HG03045 (cell line): ENCODE measurements around the gene ABHD8.
"Not testable (repeated sequence)": the region's sequence is repeated elsewhere in the genome, so short reads cannot be mapped to it uniquely, and the experiment has no call there.

Experiments
- ATAC-seq: cut with Tn5 transposase; IDR thresholded peaks from one replicate; pipeline ENCODE4 v1.9.1; 2021; ENCODE audit warnings: mild to moderate bottlenecking, moderate library complexity; ENCODE audit not compliant: unreplicated experiment

Gene ABHD8

DNA sequence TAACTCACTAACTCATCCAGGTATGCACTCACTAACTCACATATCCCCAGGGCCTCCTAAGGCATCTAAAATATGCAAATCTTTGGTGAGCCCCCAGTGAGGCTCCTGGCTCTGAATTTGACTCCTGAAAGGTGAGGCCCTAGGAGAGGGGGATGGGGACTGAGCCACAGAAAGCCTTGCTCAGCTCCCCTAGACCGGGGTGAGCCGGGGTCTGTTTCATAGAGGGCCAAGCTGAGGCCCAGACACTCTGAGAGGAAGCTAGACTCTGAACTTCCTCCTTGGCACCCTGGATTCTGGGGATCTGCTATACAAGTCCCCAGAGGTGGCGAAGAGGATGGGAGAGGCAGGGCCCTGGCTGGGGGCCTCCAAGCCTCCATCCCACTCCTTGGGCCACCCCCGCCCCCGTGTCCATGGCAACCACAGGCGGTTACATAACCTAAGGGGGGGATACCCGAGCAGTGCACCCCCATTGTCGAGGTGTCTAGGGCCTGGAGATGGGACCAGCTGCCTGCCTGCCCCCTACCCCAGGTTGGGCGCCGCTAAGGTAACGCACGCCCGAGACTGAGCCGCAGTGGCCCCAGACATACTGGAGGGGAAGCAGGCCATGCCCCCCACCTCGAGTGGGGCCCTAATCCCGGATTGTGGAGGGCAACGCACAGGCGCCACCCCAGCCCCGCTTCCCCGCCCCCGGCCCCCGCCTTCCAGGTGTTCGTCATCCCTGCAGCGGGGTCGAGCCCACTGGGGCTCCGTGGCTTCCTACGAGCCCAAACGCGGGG lies 646 bp downstream of the ABHD8 start:
- ATAC-seq, result no peak

DNA sequence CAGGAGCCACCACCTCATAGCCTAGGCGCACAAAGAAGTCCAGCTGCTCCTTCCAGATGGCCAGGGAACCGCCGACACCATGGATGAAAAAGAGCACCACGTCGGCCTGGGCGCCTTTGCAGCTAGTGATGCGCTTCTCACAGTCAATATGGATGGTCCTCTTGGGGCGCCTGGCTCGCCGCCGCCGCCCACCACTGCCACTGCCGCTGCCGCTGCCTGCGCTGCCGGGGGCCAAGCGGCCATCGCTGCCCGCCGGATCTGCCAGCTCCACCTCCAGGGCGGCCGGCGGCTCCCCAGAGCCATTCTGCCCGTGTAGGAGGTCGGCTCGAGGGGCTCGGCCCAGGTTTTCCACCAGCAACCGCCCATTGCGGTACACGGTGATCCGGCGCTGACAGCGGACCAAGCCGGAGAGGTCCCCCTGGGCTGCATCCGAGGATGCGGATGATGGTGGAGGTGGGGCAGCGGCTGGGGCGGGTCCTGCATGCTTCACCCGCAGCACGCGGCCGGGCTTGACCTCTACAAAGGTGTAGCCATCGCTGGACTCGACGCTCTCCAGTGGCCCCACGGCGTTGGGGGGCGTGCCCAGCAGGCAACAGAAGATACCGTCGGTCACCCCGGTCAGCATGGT lies 2.1 kb downstream of the ABHD8 start:
- ATAC-seq, result no peak

DNA sequence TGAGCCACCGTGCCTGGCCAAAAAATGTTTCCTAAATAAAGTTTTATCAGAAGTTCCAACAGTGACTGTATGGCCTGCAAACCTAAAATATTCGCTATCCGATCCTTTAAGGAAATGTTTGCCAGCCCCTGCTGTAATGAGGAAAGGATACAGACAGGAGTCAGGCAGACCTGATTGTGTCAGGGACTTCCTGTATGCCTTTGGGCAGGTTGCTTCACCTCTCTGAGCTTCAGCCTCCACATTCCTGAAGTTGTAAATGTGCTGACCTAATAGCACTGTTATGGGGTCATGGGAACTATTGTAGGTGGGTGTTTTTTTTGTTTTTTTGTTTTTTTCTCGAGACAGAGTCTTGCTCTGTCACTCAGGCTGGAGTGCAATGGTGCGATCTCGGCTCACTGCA lies 6.2 kb downstream of the ABHD8 start:
- ATAC-seq, result no peak

DNA sequence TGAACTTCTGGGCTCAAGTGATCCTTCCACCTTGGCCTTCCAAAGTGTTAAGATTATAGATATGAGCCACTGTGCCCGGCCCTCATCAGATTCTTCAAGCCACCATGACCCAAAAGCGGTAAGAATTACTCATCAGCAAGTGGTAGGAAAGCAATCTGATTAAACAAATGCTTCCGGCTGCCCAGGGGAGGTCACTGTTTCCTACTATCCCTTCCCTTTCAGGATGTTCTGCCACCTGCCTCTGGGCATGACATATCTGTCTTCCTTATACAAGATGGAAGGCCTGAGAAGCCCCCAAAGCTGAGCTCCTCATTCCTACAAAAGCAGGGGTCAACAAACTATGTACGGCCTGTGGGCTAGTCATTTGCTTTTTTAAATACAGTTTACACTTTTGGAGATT lies 7.0 kb downstream of the ABHD8 start:
- ATAC-seq, result no peak

DNA sequence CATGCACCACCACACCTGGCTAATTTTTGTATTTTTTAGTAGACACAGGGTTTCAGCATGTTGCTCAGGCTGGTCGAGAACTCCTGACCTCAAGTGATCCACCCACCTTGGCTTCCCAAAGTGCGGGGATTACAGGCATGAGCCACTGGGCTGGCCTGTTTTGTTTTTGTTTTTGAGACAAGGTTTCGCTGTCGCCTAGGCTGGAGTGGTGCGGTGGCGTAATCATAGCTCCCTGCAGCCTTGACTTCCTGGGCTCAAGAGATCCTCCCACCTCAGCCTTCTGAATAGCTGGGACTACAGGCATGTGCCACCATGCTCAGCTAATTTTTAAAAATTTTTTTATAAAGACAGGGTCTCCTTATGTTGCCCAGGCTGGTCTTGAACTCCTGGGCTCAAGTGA lies 7.7 kb downstream of the ABHD8 start:
- ATAC-seq, result not testable (repeated sequence)

DNA sequence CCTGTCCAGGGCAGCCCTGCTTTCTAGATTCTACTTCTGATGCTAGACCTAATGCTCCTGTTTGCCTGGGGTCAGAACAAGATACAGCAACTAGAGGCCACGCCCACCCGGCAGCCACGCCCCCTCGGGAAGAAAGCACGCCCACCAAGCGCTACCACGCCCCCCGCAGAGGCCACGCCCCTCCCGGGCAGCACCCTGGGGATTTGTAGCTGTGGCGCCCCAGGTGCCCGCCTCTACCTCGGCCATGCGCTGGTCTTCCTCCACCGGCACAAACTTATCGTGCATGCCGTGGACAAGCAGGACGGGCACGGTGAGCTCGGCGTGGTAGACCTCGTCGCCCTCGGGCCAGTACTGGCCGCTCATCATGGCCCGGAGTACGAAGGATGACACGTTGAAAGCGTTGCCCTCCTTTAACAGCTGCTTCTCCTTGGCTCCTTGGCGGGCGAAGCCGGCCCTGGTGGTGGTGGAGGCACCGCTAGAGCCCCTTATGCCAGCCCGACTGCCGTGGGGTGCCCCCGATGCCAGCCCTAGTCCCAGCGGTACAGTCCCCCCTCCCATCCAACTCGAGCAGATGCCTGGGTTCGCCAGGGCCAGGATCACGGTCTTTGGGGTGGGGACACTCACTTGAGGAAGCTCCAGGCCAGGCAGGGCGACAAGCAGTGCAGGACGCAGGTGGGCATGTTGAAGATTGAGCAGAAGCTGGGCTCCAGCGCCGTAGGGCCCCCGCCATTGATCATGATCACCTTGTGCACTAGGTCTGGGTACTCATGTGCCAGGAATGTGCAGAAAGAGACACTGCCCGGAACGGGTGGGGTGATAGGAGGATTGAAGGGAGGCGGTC lies 9.0 kb downstream of the ABHD8 start:
- ATAC-seq, result no peak

DNA sequence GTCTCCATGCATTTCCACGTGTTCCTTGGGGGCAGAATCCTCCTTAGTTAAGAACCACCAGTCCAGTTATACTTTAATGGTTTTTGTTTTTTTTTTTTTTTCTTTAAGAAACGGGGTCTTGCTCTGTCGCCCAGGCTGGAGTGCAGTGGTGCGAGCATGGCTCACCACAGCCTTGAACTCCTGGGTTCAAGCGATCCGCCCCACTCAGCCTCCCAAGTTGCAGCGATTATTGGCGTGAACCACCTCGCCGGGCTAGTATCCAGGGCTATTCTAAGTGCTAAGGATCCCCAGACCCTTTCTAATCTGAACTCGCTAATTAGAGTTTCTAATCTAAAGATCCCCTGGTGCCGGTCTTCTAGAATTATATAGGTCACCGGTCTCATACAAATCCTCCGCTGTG lies 9.6 kb downstream of the ABHD8 start:
- no peak for ATAC-seq

- peak; percentile 78 for ATAC-seq
These were observed 10.7 kb downstream of the ABHD8 start for GRCh38 chr19:17292301-17293074.

DNA sequence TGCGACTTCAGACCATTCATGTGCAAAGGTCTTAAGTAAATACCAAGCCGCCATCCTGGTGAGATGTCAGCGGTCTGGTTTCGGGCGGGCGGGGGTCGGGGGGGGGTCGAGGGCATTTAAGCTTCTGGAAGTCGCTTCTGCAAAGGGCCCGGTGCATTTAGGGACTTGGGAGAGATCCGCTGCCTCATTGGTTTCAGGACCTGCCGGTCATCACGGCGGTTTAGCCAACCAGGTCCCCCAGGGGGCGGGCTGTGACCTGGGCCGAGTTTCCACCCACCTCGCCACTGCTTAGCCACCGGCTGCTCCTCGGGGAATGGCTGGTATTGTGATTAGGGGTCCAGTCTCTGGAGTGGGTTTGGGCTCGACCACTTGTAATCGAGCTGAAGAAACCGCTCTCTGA lies 13.7 kb downstream of the ABHD8 start:
- ATAC-seq, result no peak

- no peak for ATAC-seq
These were observed 16.5 kb downstream of the ABHD8 start for GRCh38 chr19:17286752-17287151.

- no peak for ATAC-seq
These were observed 17.0 kb downstream of the ABHD8 start for GRCh38 chr19:17286263-17286662.

GRCh38 chr19:17285415-17286135 lies 17.6 kb downstream of the ABHD8 start:
- ATAC-seq, result no peak

DNA sequence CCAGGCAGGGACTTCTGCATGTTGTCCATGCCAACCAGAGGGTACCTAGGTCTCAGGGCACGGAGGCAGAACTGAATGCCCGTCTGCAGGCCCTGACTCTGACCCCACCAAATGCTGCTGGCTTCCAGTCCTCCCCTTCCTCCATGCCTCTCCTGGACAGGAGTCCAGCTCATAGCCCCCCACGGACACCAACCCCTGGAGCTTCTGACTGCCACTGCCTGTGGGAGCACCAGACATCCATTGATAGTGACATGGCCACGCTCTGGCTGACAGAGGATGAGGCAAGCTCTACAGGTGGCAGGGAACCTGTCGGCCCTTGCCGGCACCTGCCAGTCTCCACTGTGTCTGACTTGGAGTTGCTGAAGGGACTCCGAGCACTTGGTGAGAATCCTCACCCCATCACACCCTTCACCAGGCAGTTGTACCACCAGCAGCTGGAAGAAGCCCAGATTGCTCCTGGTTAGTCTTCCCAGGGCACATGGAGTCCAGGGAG lies 19.7 kb downstream of the ABHD8 start:
- ATAC-seq, result no peak

DNA sequence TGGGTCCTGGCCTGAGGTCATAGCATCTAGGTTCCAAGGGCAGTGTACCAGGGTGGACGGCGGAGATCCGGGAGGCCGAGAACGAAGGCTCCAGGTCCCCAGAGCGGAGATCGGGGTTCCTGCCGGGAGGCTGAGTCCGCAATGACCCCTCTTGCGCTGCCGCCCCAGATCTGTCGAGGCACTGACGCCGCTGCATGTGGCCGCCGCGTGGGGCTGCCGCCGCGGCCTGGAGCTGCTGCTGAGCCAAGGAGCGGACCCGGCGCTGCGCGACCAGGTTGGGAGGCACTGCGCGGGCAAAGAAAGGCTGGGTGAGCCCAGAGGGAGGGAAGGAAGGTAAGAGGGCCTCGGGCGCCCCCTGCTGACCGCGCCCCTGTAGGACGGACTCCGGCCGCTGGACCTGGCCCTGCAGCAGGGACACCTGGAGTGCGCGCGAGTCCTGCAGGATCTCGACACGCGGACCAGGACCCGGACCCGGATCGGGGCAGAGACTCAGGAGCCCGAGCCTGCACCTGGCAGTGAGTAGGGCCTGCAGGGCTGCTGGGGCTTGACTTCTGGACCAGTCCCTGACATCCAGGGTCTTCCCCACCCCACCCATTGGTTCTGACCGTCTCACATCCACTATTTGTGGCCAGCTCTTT lies 20.6 kb downstream of the ABHD8 start:
- no peak for ATAC-seq

GRCh38 chr19:17281391-17282304 lies 21.6 kb downstream of the ABHD8 start, which contains the start of gene ANKLE1:
ANKLE1 (plus strand) TSS chr19:17281901; CDS start chr19:17281921, 20 bp downstream.
- ATAC-seq, result no peak

- no peak for ATAC-seq
These were observed 23.8 kb downstream of the ABHD8 start for GRCh38 chr19:17279436-17279835.

DNA sequence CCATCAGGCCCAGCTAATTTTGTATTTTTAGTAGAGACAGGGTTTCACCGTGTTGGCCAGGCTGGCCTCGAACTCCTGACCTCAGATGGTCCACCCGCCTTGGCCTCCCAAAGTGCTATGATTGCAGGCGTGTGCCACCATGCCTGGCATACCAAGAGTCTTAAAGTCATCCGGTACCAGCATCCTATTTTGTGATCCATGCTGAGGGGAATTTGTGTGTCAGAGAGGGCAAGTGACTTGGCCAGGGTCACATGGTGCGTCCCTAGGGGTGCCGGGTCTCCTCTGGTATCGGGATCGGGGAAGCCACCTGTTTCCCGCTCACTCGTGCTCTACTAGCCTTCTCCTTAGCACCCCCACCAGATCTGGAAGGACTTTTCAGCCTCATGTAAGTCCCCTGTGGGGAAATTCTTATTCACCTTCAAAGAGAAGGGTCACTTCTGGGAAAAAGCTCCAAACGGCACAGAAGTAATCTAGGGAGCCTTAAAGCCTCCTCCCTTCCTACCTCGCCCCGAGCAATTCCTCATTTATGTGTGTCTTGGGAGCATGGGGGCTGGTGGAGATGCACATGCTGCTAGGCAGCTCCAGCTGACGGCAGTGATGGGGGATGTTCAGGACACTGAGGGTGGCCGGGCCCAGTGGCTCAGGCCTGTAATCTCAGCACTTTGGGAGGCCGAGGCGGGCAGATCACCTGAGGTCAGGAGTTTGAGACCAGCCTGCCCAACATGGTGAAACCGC lies 27.6 kb downstream of the ABHD8 start:
- no peak for ATAC-seq

GRCh38 chr19:17274892-17275291 lies 28.3 kb downstream of the ABHD8 start:
- ATAC-seq, result not testable (repeated sequence)
